Fibroblast of lung (primary cell): ENCODE data around the gene DUSP1. TPM values are rescaled to one million over a fixed set of nuclear protein-coding genes. Genes with fewer than 3 reads are reported as not detected.

Experiments
- DNase-seq, 2 donors: peaks; one replicate each; pipeline versions ENCODE4 v3.0.0 to v3.0.0-alpha.2; 2010; ENCODE audit warnings: low read depth in 2 of 2
- H2AFZ ChIP-seq: 2 replicates; pipeline ENCODE4 v1.5.1; 2012; ENCODE audit warnings: low read length, control low read depth, inconsistent platforms
- H3K27ac ChIP-seq: 2 replicates; pipeline ENCODE4 v1.5.1; 2011; ENCODE audit warnings: low read length, control low read depth; ENCODE audit not compliant: insufficient read depth
- H3K27me3 ChIP-seq: 2 replicates; pipeline ENCODE4 v1.5.1; 2011; ENCODE audit warnings: mild to moderate bottlenecking, low read length; ENCODE audit not compliant: control insufficient read depth, insufficient read depth
- H3K36me3 ChIP-seq: 2 replicates; pipeline ENCODE4 v1.5.1; 2011; ENCODE audit warnings: low read length; ENCODE audit not compliant: control insufficient read depth, insufficient read depth
- H3K4me1 ChIP-seq: 2 replicates; pipeline ENCODE4 v1.5.1; 2011; ENCODE audit warnings: low read length; ENCODE audit not compliant: control insufficient read depth, insufficient read depth; ENCODE audit errors: extremely low read depth
- H3K4me2 ChIP-seq: 2 replicates; pipeline ENCODE4 v1.5.1; 2011; ENCODE audit warnings: low read length, control low read depth; ENCODE audit not compliant: insufficient read depth; ENCODE audit errors: extremely low read depth
- H3K4me3 ChIP-seq, 4 experiments: fragments of 200-600 bp in 1 of 4; sonication (generic) in 1 of 4; replicated peaks in 1 of 4; 2 replicates each; pipeline ENCODE4 v1.5.1; 2011 to 2016; ENCODE audit warnings: low read length in 4 of 4, low read depth in 3 of 4, mild to moderate bottlenecking in 3 of 4, control low read depth in 2 of 4, inconsistent platforms in 1 of 4, mixed read lengths in 1 of 4; ENCODE audit not compliant: insufficient read depth in 1 of 4; ENCODE audit errors: control extremely low read depth in 1 of 4
- H3K79me2 ChIP-seq: 2 replicates; pipeline ENCODE4 v1.5.1; 2012; ENCODE audit warnings: mild to moderate bottlenecking, low read length, inconsistent platforms; ENCODE audit not compliant: control insufficient read depth, insufficient read depth
- H3K9ac ChIP-seq: 2 replicates; pipeline ENCODE4 v1.5.1; 2011; ENCODE audit warnings: mild to moderate bottlenecking, low read length, control low read depth; ENCODE audit not compliant: insufficient read depth
- H3K9me3 ChIP-seq: 2 replicates; pipeline ENCODE4 v1.5.1; 2012; ENCODE audit warnings: low read depth, low read length; ENCODE audit not compliant: control insufficient read depth, insufficient read depth
- H4K20me1 ChIP-seq: 2 replicates; pipeline ENCODE4 v1.5.1; 2011; ENCODE audit warnings: low read length; ENCODE audit not compliant: control insufficient read depth, insufficient read depth; ENCODE audit errors: extremely low read depth
- EZH2 ChIP-seq: IDR thresholded peaks from 2 replicates; pipeline ENCODE4 v1.5.1; 2012; ENCODE audit warnings: low read length, control low read depth, mild to moderate bottlenecking; ENCODE audit errors: missing control alignments
- polyA plus RNA-seq, 2 donors: library from polyadenylated mRNA; depleted of rRNA in 1 of 2; stranded (reverse) in 1 of 2; unstranded in 1 of 2; fragments of >200 nt; gene quantifications; 2 replicates each; pipeline ENCODE4 v1.2.1, GENCODE V29; 2011 to 2012; ENCODE audit warnings: missing spikeins in 1 of 2
- total RNA-seq: library from RNA; depleted of rRNA; stranded (reverse); fragments of >200 nt; gene quantifications from 2 replicates; pipeline ENCODE4 v1.2.1, GENCODE V29; 2014
- TF ChIP-seq, protein P1 (sequence below), 2 donors: IDR thresholded peaks in 1 of 2; conservative IDR thresholded peaks in 1 of 2; 1 replicate in 1 of 2; 2 replicates in 1 of 2; pipeline ENCODE4 v1.5.1; 2011 to 2012; ENCODE audit warnings: low read length in 2 of 2, control low read depth in 1 of 2, inconsistent platforms in 1 of 2, low read depth in 1 of 2, mild to moderate bottlenecking in 1 of 2

Gene DUSP1
- total and polyA plus RNA-seq, 2 donors (not counting 1 experiment from before 2014, with no cell fraction given) = 121 to 148 TPM

DNA sequence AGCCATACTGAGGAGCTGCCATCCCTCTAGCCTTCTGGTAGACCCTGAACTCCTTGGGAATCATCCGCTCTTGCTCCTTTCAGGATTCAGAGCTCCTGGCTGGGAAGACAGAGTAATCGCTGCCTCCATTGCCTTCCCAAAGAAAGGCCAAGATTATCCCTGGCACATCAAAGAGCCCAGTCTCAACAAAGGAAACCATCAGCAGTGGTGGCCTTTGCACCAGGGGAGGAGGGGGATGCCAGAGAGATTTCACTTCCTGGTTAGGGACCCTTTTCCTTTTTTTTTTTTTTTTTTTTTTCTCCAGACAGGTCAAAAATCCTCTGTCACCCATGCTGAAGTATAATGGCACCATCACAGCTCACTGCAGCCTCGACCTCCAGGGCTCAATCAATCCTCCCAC lies 47.1 kb upstream of the DUSP1 start:
- Histone ChIP-seq H3K9ac (no peak overlapping the region), H3K36me3 (no peaks in the 10 kb centered on the region), H3K4me3 (no peak overlapping the region), H3K4me2 (no peak overlapping the region), H3K4me1 (peaks cover 10% of the 10 kb centered on the region), H2AFZ (no peak overlapping the region), H3K27me3 (no peaks in the 10 kb centered on the region), H3K9me3 (no peaks in the 10 kb centered on the region), H4K20me1 (no peaks in the 10 kb centered on the region), H3K79me2 (no peaks in the 10 kb centered on the region), H3K27ac (no peak overlapping the region)
- no peak for DNase-seq
- no peak for TF ChIP-seq EZH2
- TF ChIP-seq, protein P1, sequence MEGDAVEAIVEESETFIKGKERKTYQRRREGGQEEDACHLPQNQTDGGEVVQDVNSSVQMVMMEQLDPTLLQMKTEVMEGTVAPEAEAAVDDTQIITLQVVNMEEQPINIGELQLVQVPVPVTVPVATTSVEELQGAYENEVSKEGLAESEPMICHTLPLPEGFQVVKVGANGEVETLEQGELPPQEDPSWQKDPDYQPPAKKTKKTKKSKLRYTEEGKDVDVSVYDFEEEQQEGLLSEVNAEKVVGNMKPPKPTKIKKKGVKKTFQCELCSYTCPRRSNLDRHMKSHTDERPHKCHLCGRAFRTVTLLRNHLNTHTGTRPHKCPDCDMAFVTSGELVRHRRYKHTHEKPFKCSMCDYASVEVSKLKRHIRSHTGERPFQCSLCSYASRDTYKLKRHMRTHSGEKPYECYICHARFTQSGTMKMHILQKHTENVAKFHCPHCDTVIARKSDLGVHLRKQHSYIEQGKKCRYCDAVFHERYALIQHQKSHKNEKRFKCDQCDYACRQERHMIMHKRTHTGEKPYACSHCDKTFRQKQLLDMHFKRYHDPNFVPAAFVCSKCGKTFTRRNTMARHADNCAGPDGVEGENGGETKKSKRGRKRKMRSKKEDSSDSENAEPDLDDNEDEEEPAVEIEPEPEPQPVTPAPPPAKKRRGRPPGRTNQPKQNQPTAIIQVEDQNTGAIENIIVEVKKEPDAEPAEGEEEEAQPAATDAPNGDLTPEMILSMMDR (conservative IDR thresholded peaks at IDR 0.05 in 1 of 2, IDR thresholded peaks at IDR 0.05 in 1 of 2; ENCODE audit: low read depth in 1 of 2, low read length in 2 of 2) = no peak

DNA sequence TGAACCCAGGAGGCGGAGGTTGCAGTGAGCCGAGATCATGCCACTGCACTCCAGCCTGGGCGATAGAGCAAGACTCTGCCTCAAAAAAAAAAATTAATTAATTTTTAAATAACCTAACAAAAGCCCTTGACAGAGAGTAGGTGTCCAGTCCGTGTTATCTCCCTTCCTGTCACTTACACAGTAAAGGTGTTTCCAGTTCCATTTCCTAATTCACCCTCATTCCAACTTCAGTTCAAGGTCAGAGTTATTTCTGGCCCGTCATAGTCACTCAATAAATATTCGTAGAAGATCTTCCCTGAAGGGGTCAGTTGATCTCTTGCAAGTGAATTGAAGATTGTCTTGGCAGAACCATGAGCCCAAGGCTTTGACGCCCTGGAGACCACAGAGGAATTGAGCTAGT lies 46.7 kb upstream of the DUSP1 start:
- Histone ChIP-seq H3K4me2 (no peak overlapping the region), H3K27ac (no peak overlapping the region), H4K20me1 (no peaks in the 10 kb centered on the region), H3K36me3 (no peaks in the 10 kb centered on the region), H3K9ac (no peak overlapping the region), H3K4me1 (peaks cover 10% of the 10 kb centered on the region), H2AFZ (no peak overlapping the region), H3K79me2 (no peaks in the 10 kb centered on the region), H3K4me3 (no peak overlapping the region), H3K27me3 (no peaks in the 10 kb centered on the region), H3K9me3 (no peaks in the 10 kb centered on the region)
- TF ChIP-seq, protein P1 (conservative IDR thresholded peaks at IDR 0.05 in 1 of 2, IDR thresholded peaks at IDR 0.05 in 1 of 2; ENCODE audit: low read depth in 1 of 2, low read length in 2 of 2) = no peak
- no peak for TF ChIP-seq EZH2
- DNase-seq = no peak

DNA sequence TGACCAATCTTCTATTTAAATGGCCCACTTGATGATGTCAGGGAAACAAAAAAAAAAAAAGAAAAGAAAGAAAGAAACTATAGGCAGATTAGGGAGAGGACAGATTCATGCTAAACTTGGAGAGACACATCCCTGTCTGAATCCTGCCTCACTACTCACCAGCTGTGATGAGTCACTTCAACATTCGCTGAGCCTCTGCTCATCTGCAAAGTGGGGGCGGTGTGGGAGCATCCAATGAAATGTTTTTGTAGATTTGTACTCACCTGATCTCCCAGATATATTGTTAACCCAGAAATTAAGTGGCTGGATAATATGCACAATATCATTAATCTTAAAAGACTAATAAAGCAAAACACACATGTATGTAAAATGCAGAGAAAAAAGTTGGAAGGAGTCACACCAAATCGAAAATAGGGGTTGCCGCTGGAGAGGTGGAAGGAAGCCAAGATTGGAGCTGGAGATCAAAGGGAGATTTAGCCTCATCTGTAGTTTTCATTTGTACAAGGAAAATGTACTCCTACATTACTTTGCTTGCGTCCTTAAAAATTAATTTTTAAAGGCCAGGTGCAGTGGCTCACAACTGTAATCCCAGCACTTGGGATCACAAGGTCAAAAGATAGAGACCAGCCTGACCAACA lies 46.0 kb upstream of the DUSP1 start:
- DNase-seq = peak; percentile 73 to 78
- peak overlapping the region in 3 of 4 experiments; percentile 12 to 19 (median 17) for H3K4me3 ChIP-seq

More for the DNA sequence above, 46.0 kb upstream of the DUSP1 start:
- H3K9me3 ChIP-seq = no peaks in the 10 kb centered on the region
- peak overlapping the region; percentile 66 for H3K4me2 ChIP-seq
- H3K79me2 ChIP-seq = no peaks in the 10 kb centered on the region
- H3K27ac ChIP-seq = peak overlapping the region; percentile 48
- no peaks in the 10 kb centered on the region for H3K36me3 ChIP-seq
- H3K9ac ChIP-seq = no peak overlapping the region
- TF ChIP-seq EZH2 = no peak
- TF ChIP-seq, protein P1 (conservative IDR thresholded peaks at IDR 0.05 in 1 of 2, IDR thresholded peaks at IDR 0.05 in 1 of 2; ENCODE audit: low read depth in 1 of 2, low read length in 2 of 2) = no peak
- H3K27me3 ChIP-seq = no peaks in the 10 kb centered on the region
- H3K4me1 ChIP-seq = peaks cover 10% of the 10 kb centered on the region
- no peak overlapping the region for H2AFZ ChIP-seq
- no peaks in the 10 kb centered on the region for H4K20me1 ChIP-seq
